Measurements from ENCODE around the gene RPS21. TPM values are rescaled to one million over a fixed set of nuclear protein-coding genes. Genes with fewer than 3 reads are reported as not detected.
A peak's percentile ranks its signal among the peaks of the same experiment; 100 is the strongest.

Gene RPS21
- total and polyA plus RNA-seq, 2 of the 13 experiments (the other 11 are each of a cell fraction or from before 2014, with no cell fraction given) = 2,647 to 11,063 TPM

GRCh38 chr20:62370115-62370806 is 16.6 kb upstream of the RPS21 start (continued):
- TF ChIP-seq ARID5B (CRISPR knock-in tag; IDR thresholded peaks at IDR 0.05) (no peak), ZNF704 (CRISPR knock-in tag; IDR thresholded peaks at IDR 0.05; ENCODE audit: borderline replicate concordance) (0 out of 2 replicates have a peak, but pooled peaks have one; percentile 45), KDM5A (IDR thresholded peaks at IDR 0.05; ENCODE audit: borderline replicate concordance, low read length) (no peak), ZNF547 (CRISPR knock-in tag; IDR thresholded peaks at IDR 0.05) (peak; percentile 20; the same call in 1 of the 2 replicates), RFX3 (CRISPR knock-in tag; IDR thresholded peaks at IDR 0.05) (no peak), ZNF777 (CRISPR knock-in tag; IDR thresholded peaks at IDR 0.05) (no peak), ATF1 (CRISPR knock-in tag; IDR thresholded peaks at IDR 0.05) (no peak), ZNF282 (IDR thresholded peaks at IDR 0.05; ENCODE audit: partially characterized antibody) (no peak), ZFP82 (CRISPR knock-in tag; IDR thresholded peaks at IDR 0.05; ENCODE audit: borderline replicate concordance) (no peak), JARID2 (CRISPR knock-in tag; IDR thresholded peaks at IDR 0.05; ENCODE audit: insufficient replicate concordance) (no peak), ZNF180 (CRISPR knock-in tag; IDR thresholded peaks at IDR 0.05; ENCODE audit: borderline replicate concordance, low read depth) (no peak), POGZ (CRISPR knock-in tag; IDR thresholded peaks at IDR 0.05) (peak; percentile 9; the same call in 1 of the 2 replicates)
- TF ChIP-seq, protein P1, sequence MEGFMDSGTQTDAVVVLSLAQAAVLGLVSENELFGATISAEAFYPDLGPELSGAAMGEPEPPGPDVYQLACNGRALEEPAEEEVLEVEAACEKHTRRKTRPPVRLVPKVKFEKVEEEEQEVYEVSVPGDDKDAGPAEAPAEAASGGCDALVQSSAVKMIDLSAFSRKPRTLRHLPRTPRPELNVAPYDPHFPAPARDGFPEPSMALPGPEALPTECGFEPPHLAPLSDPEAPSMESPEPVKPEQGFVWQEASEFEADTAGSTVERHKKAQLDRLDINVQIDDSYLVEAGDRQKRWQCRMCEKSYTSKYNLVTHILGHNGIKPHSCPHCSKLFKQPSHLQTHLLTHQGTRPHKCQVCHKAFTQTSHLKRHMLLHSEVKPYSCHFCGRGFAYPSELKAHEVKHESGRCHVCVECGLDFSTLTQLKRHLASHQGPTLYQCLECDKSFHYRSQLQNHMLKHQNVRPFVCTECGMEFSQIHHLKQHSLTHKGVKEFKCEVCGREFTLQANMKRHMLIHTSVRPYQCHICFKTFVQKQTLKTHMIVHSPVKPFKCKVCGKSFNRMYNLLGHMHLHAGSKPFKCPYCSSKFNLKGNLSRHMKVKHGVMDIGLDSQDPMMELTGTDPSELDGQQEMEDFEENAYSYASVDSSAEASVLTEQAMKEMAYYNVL (CRISPR knock-in tag; IDR thresholded peaks at IDR 0.05; ENCODE audit: borderline replicate concordance) = no peak
- TF ChIP-seq, protein P2, sequence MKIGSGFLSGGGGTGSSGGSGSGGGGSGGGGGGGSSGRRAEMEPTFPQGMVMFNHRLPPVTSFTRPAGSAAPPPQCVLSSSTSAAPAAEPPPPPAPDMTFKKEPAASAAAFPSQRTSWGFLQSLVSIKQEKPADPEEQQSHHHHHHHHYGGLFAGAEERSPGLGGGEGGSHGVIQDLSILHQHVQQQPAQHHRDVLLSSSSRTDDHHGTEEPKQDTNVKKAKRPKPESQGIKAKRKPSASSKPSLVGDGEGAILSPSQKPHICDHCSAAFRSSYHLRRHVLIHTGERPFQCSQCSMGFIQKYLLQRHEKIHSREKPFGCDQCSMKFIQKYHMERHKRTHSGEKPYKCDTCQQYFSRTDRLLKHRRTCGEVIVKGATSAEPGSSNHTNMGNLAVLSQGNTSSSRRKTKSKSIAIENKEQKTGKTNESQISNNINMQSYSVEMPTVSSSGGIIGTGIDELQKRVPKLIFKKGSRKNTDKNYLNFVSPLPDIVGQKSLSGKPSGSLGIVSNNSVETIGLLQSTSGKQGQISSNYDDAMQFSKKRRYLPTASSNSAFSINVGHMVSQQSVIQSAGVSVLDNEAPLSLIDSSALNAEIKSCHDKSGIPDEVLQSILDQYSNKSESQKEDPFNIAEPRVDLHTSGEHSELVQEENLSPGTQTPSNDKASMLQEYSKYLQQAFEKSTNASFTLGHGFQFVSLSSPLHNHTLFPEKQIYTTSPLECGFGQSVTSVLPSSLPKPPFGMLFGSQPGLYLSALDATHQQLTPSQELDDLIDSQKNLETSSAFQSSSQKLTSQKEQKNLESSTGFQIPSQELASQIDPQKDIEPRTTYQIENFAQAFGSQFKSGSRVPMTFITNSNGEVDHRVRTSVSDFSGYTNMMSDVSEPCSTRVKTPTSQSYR (CRISPR knock-in tag; IDR thresholded peaks at IDR 0.05; ENCODE audit: borderline replicate concordance) = no peak
- TF ChIP-seq, protein P3, sequence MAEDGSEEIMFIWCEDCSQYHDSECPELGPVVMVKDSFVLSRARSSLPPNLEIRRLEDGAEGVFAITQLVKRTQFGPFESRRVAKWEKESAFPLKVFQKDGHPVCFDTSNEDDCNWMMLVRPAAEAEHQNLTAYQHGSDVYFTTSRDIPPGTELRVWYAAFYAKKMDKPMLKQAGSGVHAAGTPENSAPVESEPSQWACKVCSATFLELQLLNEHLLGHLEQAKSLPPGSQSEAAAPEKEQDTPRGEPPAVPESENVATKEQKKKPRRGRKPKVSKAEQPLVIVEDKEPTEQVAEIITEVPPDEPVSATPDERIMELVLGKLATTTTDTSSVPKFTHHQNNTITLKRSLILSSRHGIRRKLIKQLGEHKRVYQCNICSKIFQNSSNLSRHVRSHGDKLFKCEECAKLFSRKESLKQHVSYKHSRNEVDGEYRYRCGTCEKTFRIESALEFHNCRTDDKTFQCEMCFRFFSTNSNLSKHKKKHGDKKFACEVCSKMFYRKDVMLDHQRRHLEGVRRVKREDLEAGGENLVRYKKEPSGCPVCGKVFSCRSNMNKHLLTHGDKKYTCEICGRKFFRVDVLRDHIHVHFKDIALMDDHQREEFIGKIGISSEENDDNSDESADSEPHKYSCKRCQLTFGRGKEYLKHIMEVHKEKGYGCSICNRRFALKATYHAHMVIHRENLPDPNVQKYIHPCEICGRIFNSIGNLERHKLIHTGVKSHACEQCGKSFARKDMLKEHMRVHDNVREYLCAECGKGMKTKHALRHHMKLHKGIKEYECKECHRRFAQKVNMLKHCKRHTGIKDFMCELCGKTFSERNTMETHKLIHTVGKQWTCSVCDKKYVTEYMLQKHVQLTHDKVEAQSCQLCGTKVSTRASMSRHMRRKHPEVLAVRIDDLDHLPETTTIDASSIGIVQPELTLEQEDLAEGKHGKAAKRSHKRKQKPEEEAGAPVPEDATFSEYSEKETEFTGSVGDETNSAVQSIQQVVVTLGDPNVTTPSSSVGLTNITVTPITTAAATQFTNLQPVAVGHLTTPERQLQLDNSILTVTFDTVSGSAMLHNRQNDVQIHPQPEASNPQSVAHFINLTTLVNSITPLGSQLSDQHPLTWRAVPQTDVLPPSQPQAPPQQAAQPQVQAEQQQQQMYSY (CRISPR knock-in tag; IDR thresholded peaks at IDR 0.05) = no peak

Measured in HepG2 (cell line).